A673 (cell line): ENCODE results near the gene GNG14. TPM values are rescaled to one million over a fixed set of nuclear protein-coding genes. Genes with fewer than 3 reads are reported as not detected.

Source experiments
- BruUV-seq: library from RNA; stranded (reverse); fragments of 400-500 nt; replicated peaks from 2 replicates; lab custom pipeline; 2021; lab: Mats Ljungman, UMichigan
- CTCF ChIA-PET: fragments of 300-600 bp; sonication (Branson Sonifier 250); formaldehyde crosslinking; loops from one replicate; lab custom pipeline; 2022; ENCODE audit warnings: antibody characterized with exemption; lab: Charles Lee
- POLR2A ChIA-PET: fragments of 300-600 bp; sonication (Branson Sonifier 250); formaldehyde crosslinking; loops from one replicate; lab custom pipeline; 2022; ENCODE audit warnings: antibody characterized with exemption; ENCODE audit not compliant: low non-redundant PET; lab: Charles Lee
- DNase-seq: peaks from one replicate; pipeline ENCODE4 v3.0.0-alpha.2; 2015; ENCODE audit warnings: low spot score
- H3K27ac ChIP-seq: fragments of 200-600 bp; sonication (generic); 2 replicates; pipeline ENCODE4 v1.5.1; 2016; ENCODE audit warnings: mixed run types, low read depth, mild to moderate bottlenecking, mixed read lengths, antibody characterized with exemption, low read length; ENCODE audit not compliant: poor library complexity, severe bottlenecking
- H3K27me3 ChIP-seq: fragments of 200-600 bp; sonication (generic); replicated peaks from 2 replicates; pipeline ENCODE4 v1.6.1; 2017; ENCODE audit warnings: mixed run types, low read depth, mild to moderate bottlenecking, mixed read lengths, antibody characterized with exemption, low read length; ENCODE audit not compliant: insufficient read depth, poor library complexity
- H3K36me3 ChIP-seq: fragments of 200-600 bp; sonication (generic); 2 replicates; pipeline ENCODE4 v1.6.1; 2016; ENCODE audit warnings: mixed run types, mild to moderate bottlenecking, mixed read lengths, antibody characterized with exemption, low read length; ENCODE audit not compliant: insufficient read depth, poor library complexity, severe bottlenecking
- H3K4me1 ChIP-seq: fragments of 200-600 bp; sonication (generic); 2 replicates; pipeline ENCODE4 v1.6.1; 2017; ENCODE audit warnings: mixed run types, mild to moderate bottlenecking, mixed read lengths, antibody characterized with exemption, low read length; ENCODE audit not compliant: insufficient read depth, poor library complexity, severe bottlenecking
- H3K4me3 ChIP-seq: fragments of 200-600 bp; sonication (generic); 2 replicates; pipeline ENCODE4 v1.5.1; 2016; ENCODE audit warnings: low read depth, mixed run types, mild to moderate bottlenecking, mixed read lengths, low read length; ENCODE audit not compliant: poor library complexity, severe bottlenecking
- H3K9me3 ChIP-seq: fragments of 200-600 bp; sonication (generic); 2 replicates; pipeline ENCODE4 v1.6.1; 2016; ENCODE audit warnings: mixed run types, low read depth, mild to moderate bottlenecking, mixed read lengths, antibody characterized with exemption, low read length; ENCODE audit not compliant: poor library complexity, severe bottlenecking
- EZH2 ChIP-seq: fragments of 200-600 bp; sonication (generic); IDR thresholded peaks from 2 replicates; pipeline ENCODE4 v1.6.1; 2017; ENCODE audit warnings: borderline replicate concordance, low read depth, mild to moderate bottlenecking, mixed read lengths, antibody characterized with exemption, low read length; ENCODE audit not compliant: poor library complexity, severe bottlenecking
- intact Hi-C: fragments of 100-400 bp; cut with micrococcal nuclease; formaldehyde crosslinking; loops from one replicate; pipeline ENCODE4 v1.10.0; 2022; ENCODE audit not compliant: unreplicated experiment
- total RNA-seq: library from RNA; stranded (reverse); gene quantifications from 2 replicates; pipeline ENCODE4 v1.2.3, GENCODE V29; 2021
- TF ChIP-seq, protein P1 (sequence below): fragments of 300-800, 200-600 bp; sonication (generic); conservative IDR thresholded peaks from 2 replicates; pipeline ENCODE4 v1.5.1; 2017; ENCODE audit warnings: low read depth, mild to moderate bottlenecking, antibody characterized with exemption, low read length, moderate library complexity, mixed read lengths

GNG14 gene
- total RNA-seq, 1 experiment from 2014 or later: not detected

DNA sequence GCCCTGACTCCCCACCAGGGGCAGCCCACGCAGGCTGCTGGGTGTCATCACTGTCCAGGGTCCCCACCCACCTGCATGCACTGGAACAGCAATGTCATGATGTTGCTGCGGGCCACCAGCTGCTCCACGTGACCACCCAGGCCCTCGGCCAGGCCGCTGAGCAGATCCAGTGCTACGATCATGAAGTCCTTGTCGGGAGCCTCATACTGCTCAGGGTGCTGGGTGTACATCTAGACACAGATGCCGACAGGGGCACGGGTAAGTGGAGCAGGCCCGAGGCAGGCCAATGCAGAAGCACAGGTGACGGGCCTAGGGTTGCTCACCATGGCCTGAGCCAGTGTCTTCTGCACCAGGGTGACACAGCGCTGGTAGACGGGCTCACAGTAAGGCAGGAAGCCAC, 17.4 kb downstream of the GNG14 start:
- no peak for DNase-seq
- Histone ChIP-seq H3K9me3 (no peaks in the 10 kb centered on the region), H3K4me3 (no peak overlapping the region), H3K4me1 (no peaks in the 10 kb centered on the region), H3K27ac (no peak overlapping the region), H3K27me3 (no peaks in the 10 kb centered on the region), H3K36me3 (peaks cover 94% of the 10 kb centered on the region)
- intact Hi-C loops: no loop called here
- ChIA-PET CTCF (no interaction called here), POLR2A (interaction anchor here (0.6 kb wide), 1 partner anchor 17 kb away, joined by 3 read pairs; no protein-coding TSS in a partner anchor)
- BruUV-seq: no TSS peak
- TF ChIP-seq, protein P1, sequence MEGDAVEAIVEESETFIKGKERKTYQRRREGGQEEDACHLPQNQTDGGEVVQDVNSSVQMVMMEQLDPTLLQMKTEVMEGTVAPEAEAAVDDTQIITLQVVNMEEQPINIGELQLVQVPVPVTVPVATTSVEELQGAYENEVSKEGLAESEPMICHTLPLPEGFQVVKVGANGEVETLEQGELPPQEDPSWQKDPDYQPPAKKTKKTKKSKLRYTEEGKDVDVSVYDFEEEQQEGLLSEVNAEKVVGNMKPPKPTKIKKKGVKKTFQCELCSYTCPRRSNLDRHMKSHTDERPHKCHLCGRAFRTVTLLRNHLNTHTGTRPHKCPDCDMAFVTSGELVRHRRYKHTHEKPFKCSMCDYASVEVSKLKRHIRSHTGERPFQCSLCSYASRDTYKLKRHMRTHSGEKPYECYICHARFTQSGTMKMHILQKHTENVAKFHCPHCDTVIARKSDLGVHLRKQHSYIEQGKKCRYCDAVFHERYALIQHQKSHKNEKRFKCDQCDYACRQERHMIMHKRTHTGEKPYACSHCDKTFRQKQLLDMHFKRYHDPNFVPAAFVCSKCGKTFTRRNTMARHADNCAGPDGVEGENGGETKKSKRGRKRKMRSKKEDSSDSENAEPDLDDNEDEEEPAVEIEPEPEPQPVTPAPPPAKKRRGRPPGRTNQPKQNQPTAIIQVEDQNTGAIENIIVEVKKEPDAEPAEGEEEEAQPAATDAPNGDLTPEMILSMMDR: no peak
- TF ChIP-seq EZH2: no peak

DNA sequence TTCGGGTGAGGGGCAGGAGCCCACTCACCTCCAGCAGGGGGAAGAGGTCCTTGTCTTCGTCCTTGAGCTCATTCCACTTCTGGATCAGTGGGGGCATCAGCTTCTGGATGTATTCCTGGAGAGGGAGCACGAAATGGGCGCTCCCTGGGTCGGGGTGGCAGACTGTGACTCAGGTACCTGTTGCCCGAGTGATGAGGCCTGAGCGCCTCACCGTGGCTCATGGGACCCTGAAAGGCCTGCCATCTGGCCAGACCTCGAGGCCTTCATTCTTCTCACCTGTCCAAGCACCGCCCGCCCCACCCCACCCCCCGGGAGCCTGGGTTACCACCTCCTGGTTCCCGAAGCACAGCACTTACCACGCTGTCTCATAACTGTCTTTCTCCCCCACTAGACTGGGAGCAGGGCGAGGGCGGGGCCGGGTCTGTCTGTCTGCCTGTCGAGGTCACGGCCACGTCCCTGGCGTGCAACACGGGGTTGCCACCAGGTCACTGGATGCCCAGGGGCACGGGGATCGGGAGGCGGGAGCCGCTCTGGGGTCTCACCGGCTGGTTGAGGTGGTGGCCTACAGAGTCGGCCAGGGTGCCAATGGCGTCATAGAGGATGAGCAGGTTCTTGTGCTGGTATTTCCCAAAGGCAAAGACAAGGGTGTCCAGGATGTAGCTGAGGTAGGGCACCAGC, 18.0 kb downstream of the GNG14 start:
- Histone ChIP-seq H3K4me1 (no peaks in the 10 kb centered on the region), H3K36me3 (peaks cover 96% of the 10 kb centered on the region), H3K27me3 (no peaks in the 10 kb centered on the region), H3K9me3 (no peaks in the 10 kb centered on the region), H3K27ac (no peak overlapping the region), H3K4me3 (no peak overlapping the region)
- TF ChIP-seq, protein P1: no peak
- no peak for TF ChIP-seq EZH2
- intact Hi-C loops: no loop called here
- ChIA-PET CTCF (interaction anchor here (0.5 kb wide), 1 partner anchor 11 kb away, joined by 8 read pairs; no protein-coding TSS in a partner anchor), POLR2A (interaction anchor here (0.6 kb wide), 1 partner anchor 16 kb away, joined by 3 read pairs; no protein-coding TSS in a partner anchor)
- no TSS peak for BruUV-seq
- DNase-seq: no peak

DNA sequence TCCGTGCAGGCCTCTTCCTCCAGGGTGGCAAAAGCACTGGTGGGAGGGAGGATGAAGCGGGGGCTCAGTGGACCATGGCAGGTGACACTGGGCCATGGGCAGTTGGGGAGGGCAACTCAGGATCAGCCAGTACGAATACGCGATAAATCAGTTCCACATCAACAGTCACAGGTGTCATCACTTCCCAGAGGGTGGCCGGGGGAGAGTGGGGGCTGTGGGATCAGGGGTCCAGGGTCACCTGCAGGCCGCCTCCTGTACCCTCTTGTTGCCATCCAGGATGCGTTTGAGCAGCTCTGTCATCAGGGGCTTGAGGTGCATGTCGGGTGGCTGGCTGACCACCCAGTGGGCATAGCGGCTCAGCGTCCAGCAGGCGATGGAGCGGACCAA, 18.5 kb downstream of the GNG14 start:
- no peaks in the 10 kb centered on the region for H3K4me1 ChIP-seq
- CTCF ChIA-PET: interaction anchor here (0.5 kb wide), 1 partner anchor 10 kb away, joined by 8 read pairs; no protein-coding TSS in a partner anchor
- H3K36me3 ChIP-seq: peaks cover 96% of the 10 kb centered on the region
- no peaks in the 10 kb centered on the region for H3K27me3 ChIP-seq
- no peak overlapping the region for H3K27ac ChIP-seq
- no peak overlapping the region for H3K4me3 ChIP-seq
- intact Hi-C loops: no loop called here
- BruUV-seq: no TSS peak
- no peaks in the 10 kb centered on the region for H3K9me3 ChIP-seq
- TF ChIP-seq, protein P1: no peak
- no peak for TF ChIP-seq EZH2
- DNase-seq: no peak
- POLR2A ChIA-PET: no interaction called here
